ENCODE data around the gene RNF220.

GRCh38 chr1:44682883-44683265, 277.8 kb downstream of the RNF220 start:
- TF ChIP-seq CTCF (IDR thresholded peaks at IDR 0.05; ENCODE audit: low read length): no peak
- TF ChIP-seq EZH2 (IDR thresholded peaks at IDR 0.05; ENCODE audit: borderline replicate concordance, low read length): no peak
